Measurements from ENCODE around the gene STX16. TPM values are rescaled to one million over a fixed set of nuclear protein-coding genes. Genes with fewer than 3 reads are reported as not detected.

Gene STX16
- total RNA-seq, 2 experiments from 2014 or later = 108 to 109 TPM

DNA sequence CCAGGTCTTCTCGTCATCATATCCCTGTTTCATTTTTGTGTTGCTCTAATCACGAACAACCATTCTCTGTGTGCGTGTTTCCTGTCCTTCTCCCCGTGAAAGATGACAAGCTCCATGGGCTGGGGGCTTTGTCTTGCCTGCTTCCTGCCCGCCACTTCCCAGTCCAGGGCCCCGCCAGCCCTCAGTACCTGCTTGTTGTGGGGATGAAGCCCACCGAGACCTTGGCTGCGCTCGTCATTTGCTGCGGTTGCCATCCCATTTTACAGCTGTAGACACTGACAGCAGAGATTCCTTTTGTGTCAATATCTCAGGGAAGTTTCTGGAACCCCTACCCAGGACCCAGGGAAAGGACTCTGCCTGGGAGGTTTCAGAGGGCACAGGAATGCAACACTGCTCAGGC lies 40.3 kb upstream of the STX16 start:
- ChIA-PET POLR2A (no interaction called here), CTCF (no interaction called here)
- ATAC-seq (no peak), DNase-seq (no peak)
- Mint-ChIP-seq H3K36me3 (ENCODE audit: low read depth) (no peaks in the 10 kb centered on the region), H3K27ac (no peak overlapping the region), H3K4me3 (no peak overlapping the region), H3K27me3 (no peaks in the 10 kb centered on the region), H3K9me3 (no peaks in the 10 kb centered on the region), H3K4me1 (ENCODE audit: low read depth) (no peaks in the 10 kb centered on the region)
- TF ChIP-seq CTCF (IDR thresholded peaks at IDR 0.05) = no peak
- intact Hi-C loops (cut with micrococcal nuclease) = no loop called here

- Mint-ChIP-seq H3K27ac (no peak overlapping the region), H3K27me3 (no peaks in the 10 kb centered on the region), H3K36me3 (ENCODE audit: low read depth) (no peaks in the 10 kb centered on the region), H3K4me1 (ENCODE audit: low read depth) (no peaks in the 10 kb centered on the region), H3K9me3 (no peaks in the 10 kb centered on the region), H3K4me3 (no peak overlapping the region)
- CTCF ChIA-PET = no interaction called here
- no peak for TF ChIP-seq CTCF (IDR thresholded peaks at IDR 0.05)
- intact Hi-C loops (cut with micrococcal nuclease) = no loop called here
- ATAC-seq = no peak
- POLR2A ChIA-PET = no interaction called here
- DNase-seq = no peak
These were observed 39.6 kb upstream of the STX16 start for GRCh38 chr20:58611236-58612030.

- no peak overlapping the region for H3K27ac Mint-ChIP-seq
- no peak overlapping the region for H3K4me3 Mint-ChIP-seq
- CTCF ChIA-PET = no interaction called here
- H3K9me3 Mint-ChIP-seq = no peaks in the 10 kb centered on the region
- DNase-seq = no peak
- no peak for TF ChIP-seq CTCF (IDR thresholded peaks at IDR 0.05)
- ATAC-seq = no peak
- POLR2A ChIA-PET = no interaction called here
- intact Hi-C loops (cut with micrococcal nuclease) = no loop called here
- no peaks in the 10 kb centered on the region for H3K4me1 Mint-ChIP-seq (ENCODE audit: low read depth)
- H3K27me3 Mint-ChIP-seq = no peaks in the 10 kb centered on the region
- no peaks in the 10 kb centered on the region for H3K36me3 Mint-ChIP-seq (ENCODE audit: low read depth)
These were observed 38.9 kb upstream of the STX16 start for GRCh38 chr20:58612121-58612691.

GRCh38 chr20:58613061-58613854 lies 37.8 kb upstream of the STX16 start:
- Mint-ChIP-seq H3K27ac (no peak overlapping the region), H3K9me3 (no peaks in the 10 kb centered on the region), H3K27me3 (peaks cover 3% of the 10 kb centered on the region), H3K4me1 (ENCODE audit: low read depth) (no peaks in the 10 kb centered on the region), H3K36me3 (ENCODE audit: low read depth) (no peaks in the 10 kb centered on the region), H3K4me3 (no peak overlapping the region)
- intact Hi-C loops (cut with micrococcal nuclease) = no loop called here
- no peak for DNase-seq
- no peak for TF ChIP-seq CTCF (IDR thresholded peaks at IDR 0.05)
- POLR2A ChIA-PET = no interaction called here
- ATAC-seq = no peak
- CTCF ChIA-PET = no interaction called here

GRCh38 chr20:58614366-58614765 lies 36.7 kb upstream of the STX16 start:
- no peaks in the 10 kb centered on the region for H3K36me3 Mint-ChIP-seq (ENCODE audit: low read depth)

More at GRCh38 chr20:58614366-58614765, 36.7 kb upstream of the STX16 start:
- no peak for TF ChIP-seq CTCF (IDR thresholded peaks at IDR 0.05)
- H3K9me3 Mint-ChIP-seq = no peaks in the 10 kb centered on the region
- ChIA-PET POLR2A (no interaction called here), CTCF (interaction anchor here (1.2 kb wide), 1 partner anchor 10 kb away, joined by 3 read pairs; no protein-coding TSS in a partner anchor)
- DNase-seq (no peak), ATAC-seq (no peak)
- H3K27me3 Mint-ChIP-seq = peaks cover 3% of the 10 kb centered on the region
- intact Hi-C loops (cut with micrococcal nuclease) = no loop called here
- no peaks in the 10 kb centered on the region for H3K4me1 Mint-ChIP-seq (ENCODE audit: low read depth)
- H3K4me3 Mint-ChIP-seq = no peak overlapping the region
- H3K27ac Mint-ChIP-seq = no peak overlapping the region

Data from activated CD8-positive, alpha-beta T cell treated with anti-CD3 and anti-CD28 coated beads for 36 hours (primary cell).